ENCODE results near the gene RASGRP1. TPM values are rescaled to one million over a fixed set of nuclear protein-coding genes. Genes with fewer than 3 reads are reported as not detected.
"Not testable (repeated sequence)": the region's sequence is repeated elsewhere in the genome, so short reads cannot be mapped to it uniquely, and the experiment has no call there.

RASGRP1 gene
- total RNA-seq, 2 donors from 2014 or later = 7.0 to 8.8 TPM

DNA sequence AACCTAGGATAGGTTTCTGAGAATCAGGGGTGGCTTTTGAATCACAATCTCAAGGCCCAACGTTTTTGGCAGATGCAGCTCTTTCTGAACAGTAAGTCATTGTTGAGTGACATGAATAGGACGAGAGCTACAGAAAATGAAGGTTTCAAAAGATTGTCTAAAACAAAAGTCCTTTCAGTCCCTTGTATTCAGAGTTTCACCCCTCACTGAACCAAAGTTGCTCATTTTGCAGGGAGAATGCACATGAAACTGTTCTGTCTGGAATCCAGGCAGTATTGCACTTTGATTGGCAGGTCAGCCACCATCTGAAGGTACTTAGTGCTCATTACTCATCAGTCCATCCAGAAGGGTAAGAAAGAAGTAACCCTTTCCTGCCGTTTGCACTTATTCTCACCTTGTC, 24.1 kb upstream of the RASGRP1 start:
- Mint-ChIP-seq H3K27ac (no peak overlapping the region), H3K9me3 (peaks cover 13% of the 10 kb centered on the region), H3K4me1 (peaks cover 7% of the 10 kb centered on the region), H3K4me3 (no peak overlapping the region), H3K36me3 (ENCODE audit: low read depth) (no peaks in the 10 kb centered on the region), H3K27me3 (ENCODE audit: insufficient read depth) (peaks cover 66% of the 10 kb centered on the region)
- TF ChIP-seq, protein P1, sequence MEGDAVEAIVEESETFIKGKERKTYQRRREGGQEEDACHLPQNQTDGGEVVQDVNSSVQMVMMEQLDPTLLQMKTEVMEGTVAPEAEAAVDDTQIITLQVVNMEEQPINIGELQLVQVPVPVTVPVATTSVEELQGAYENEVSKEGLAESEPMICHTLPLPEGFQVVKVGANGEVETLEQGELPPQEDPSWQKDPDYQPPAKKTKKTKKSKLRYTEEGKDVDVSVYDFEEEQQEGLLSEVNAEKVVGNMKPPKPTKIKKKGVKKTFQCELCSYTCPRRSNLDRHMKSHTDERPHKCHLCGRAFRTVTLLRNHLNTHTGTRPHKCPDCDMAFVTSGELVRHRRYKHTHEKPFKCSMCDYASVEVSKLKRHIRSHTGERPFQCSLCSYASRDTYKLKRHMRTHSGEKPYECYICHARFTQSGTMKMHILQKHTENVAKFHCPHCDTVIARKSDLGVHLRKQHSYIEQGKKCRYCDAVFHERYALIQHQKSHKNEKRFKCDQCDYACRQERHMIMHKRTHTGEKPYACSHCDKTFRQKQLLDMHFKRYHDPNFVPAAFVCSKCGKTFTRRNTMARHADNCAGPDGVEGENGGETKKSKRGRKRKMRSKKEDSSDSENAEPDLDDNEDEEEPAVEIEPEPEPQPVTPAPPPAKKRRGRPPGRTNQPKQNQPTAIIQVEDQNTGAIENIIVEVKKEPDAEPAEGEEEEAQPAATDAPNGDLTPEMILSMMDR (conservative IDR thresholded peaks at IDR 0.05) = no peak
- no peak for DNase-seq
- Histone ChIP-seq H3K9me3 (ENCODE audit: control insufficient read depth, low read length) (no peaks in the 10 kb centered on the region), H3K4me1 (ENCODE audit: control insufficient read depth, insufficient read depth, low read length) (peaks cover 6% of the 10 kb centered on the region), H3K27me3 (ENCODE audit: control insufficient read depth, insufficient read depth, low read length, poor library complexity, severe bottlenecking) (peaks cover 21% of the 10 kb centered on the region), H3K36me3 (ENCODE audit: control insufficient read depth, insufficient read depth, low read length) (no peaks in the 10 kb centered on the region), H3K4me3 (ENCODE audit: low read length) (no peak overlapping the region), H3K27ac (ENCODE audit: low read depth, low read length) (no peak overlapping the region), H3K9ac (ENCODE audit: extremely low read depth, low read length, poor library complexity, severe bottlenecking) (no peak overlapping the region)
- 68 to 72% methylated on average over 3 of the region's 3 CpGs for WGBS, 2 experiments (ENCODE audit: insufficient coverage in 1 of 2, insufficient read length in 1 of 2)

DNA sequence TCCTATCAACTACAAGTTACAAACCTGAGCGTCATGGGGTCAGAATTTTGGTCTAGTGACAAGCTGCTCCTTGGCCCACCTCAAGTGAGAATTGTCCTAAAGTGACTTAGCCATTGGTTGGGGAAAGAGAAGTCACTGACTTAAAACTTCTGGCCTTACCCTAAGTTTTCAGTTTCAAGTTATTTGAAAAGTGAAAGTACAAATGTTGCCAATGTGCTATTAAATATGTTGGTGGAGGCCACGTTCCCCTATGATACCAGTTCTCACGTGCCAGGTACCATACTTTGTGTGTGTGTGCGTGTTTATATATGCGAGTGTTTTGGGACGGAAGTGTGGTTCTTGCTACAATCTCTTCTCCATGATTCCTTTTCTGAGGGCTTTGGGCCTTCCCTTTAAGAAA, 22.6 kb upstream of the RASGRP1 start:
- H3K4me1 Mint-ChIP-seq = no peaks in the 10 kb centered on the region
- DNase-seq = no peak
- H3K36me3 Mint-ChIP-seq (ENCODE audit: low read depth) = peaks cover 2% of the 10 kb centered on the region
- H3K4me1 ChIP-seq (ENCODE audit: control insufficient read depth, insufficient read depth, low read length) = peaks cover 6% of the 10 kb centered on the region
- H3K27me3 ChIP-seq (ENCODE audit: control insufficient read depth, insufficient read depth, low read length, poor library complexity, severe bottlenecking) = peaks cover 21% of the 10 kb centered on the region
- no peaks in the 10 kb centered on the region for H3K9me3 ChIP-seq (ENCODE audit: control insufficient read depth, low read length)
- TF ChIP-seq, protein P1 (conservative IDR thresholded peaks at IDR 0.05) = no peak
- H3K9me3 Mint-ChIP-seq = peaks cover 19% of the 10 kb centered on the region
- H3K9ac ChIP-seq (ENCODE audit: extremely low read depth, low read length, poor library complexity, severe bottlenecking) = no peak overlapping the region
- no peak overlapping the region for H3K4me3 ChIP-seq (ENCODE audit: low read length)
- H3K36me3 ChIP-seq (ENCODE audit: control insufficient read depth, insufficient read depth, low read length) = no peaks in the 10 kb centered on the region
- no peak overlapping the region for H3K4me3 Mint-ChIP-seq
- no peak overlapping the region for H3K27ac Mint-ChIP-seq
- H3K27ac ChIP-seq (ENCODE audit: low read depth, low read length) = no peak overlapping the region
- peaks cover 67% of the 10 kb centered on the region for H3K27me3 Mint-ChIP-seq (ENCODE audit: insufficient read depth)
- 91 to 100% methylated on average over 2 to 6 of the region's 6 CpGs for WGBS, 2 experiments (ENCODE audit: insufficient coverage in 1 of 2, insufficient read length in 1 of 2)

DNA sequence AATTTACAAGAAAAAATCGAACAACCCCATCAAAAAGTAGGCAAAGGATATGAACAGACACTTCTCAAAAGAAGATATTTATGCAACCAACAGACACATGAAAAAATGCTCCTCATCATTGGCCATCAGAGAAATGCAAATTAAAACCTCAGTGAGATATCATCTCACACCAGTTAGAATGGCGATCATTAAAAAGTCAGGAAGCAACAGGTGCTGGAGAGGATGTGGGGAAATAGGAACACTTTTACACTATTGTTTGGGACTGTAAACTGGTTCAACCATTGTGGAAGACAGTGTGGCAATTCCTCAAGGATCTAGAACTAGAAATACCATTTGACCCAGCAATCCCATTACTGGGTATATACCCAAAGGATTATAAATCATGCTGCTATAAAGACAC, 21.4 kb upstream of the RASGRP1 start:
- H3K4me3 ChIP-seq (ENCODE audit: low read length); DNase-seq; H3K9me3 ChIP-seq (ENCODE audit: control insufficient read depth, low read length); H3K36me3 ChIP-seq (ENCODE audit: control insufficient read depth, insufficient read depth, low read length); H3K27ac ChIP-seq (ENCODE audit: low read depth, low read length); H3K36me3 Mint-ChIP-seq (ENCODE audit: low read depth); H3K4me1 Mint-ChIP-seq; H3K9ac ChIP-seq (ENCODE audit: extremely low read depth, low read length, poor library complexity, severe bottlenecking); H3K27ac Mint-ChIP-seq; H3K4me1 ChIP-seq (ENCODE audit: control insufficient read depth, insufficient read depth, low read length); H3K4me3 Mint-ChIP-seq: not testable (repeated sequence)
- peaks cover 65% of the 10 kb centered on the region for H3K27me3 Mint-ChIP-seq (ENCODE audit: insufficient read depth)
- H3K9me3 Mint-ChIP-seq = peaks cover 28% of the 10 kb centered on the region
- 92% methylated on average over 2 of the region's 2 CpGs; no CpG with 5 or more reads in 1 of the 2 experiments for WGBS, 2 experiments (ENCODE audit: insufficient coverage in 1 of 2, insufficient read length in 1 of 2)
- H3K27me3 ChIP-seq (ENCODE audit: control insufficient read depth, insufficient read depth, low read length, poor library complexity, severe bottlenecking) = peaks cover 21% of the 10 kb centered on the region

- no peak for DNase-seq
- Histone ChIP-seq H3K9ac (ENCODE audit: extremely low read depth, low read length, poor library complexity, severe bottlenecking) (no peak overlapping the region), H3K4me1 (ENCODE audit: control insufficient read depth, insufficient read depth, low read length) (peaks cover 8% of the 10 kb centered on the region), H3K4me3 (ENCODE audit: low read length) (no peak overlapping the region), H3K9me3 (ENCODE audit: control insufficient read depth, low read length) (no peaks in the 10 kb centered on the region), H3K36me3 (ENCODE audit: control insufficient read depth, insufficient read depth, low read length) (no peaks in the 10 kb centered on the region), H3K27me3 (ENCODE audit: control insufficient read depth, insufficient read depth, low read length, poor library complexity, severe bottlenecking) (peaks cover 14% of the 10 kb centered on the region), H3K27ac (ENCODE audit: low read depth, low read length) (no peak overlapping the region)
- WGBS, 2 experiments (ENCODE audit: insufficient coverage in 1 of 2, insufficient read length in 1 of 2) = 96% methylated on average over 3 of the region's 3 CpGs; no CpG with 5 or more reads in 1 of the 2 experiments
- peaks cover 2% of the 10 kb centered on the region for H3K36me3 Mint-ChIP-seq (ENCODE audit: low read depth)
- no peak overlapping the region for H3K27ac Mint-ChIP-seq
- peaks cover 41% of the 10 kb centered on the region for H3K27me3 Mint-ChIP-seq (ENCODE audit: insufficient read depth)
- H3K4me1 Mint-ChIP-seq = peaks cover 25% of the 10 kb centered on the region
- H3K9me3 Mint-ChIP-seq = peaks cover 23% of the 10 kb centered on the region
- no peak overlapping the region for H3K4me3 Mint-ChIP-seq
- TF ChIP-seq, protein P1 (conservative IDR thresholded peaks at IDR 0.05) = no peak
Observed at GRCh38 chr15:38578626-38579025, 14.0 kb upstream of the RASGRP1 start.
